ENCODE measurements around the gene SGCG.
A peak's percentile ranks its signal among the peaks of the same experiment; 100 is the strongest.
"Not testable (repeated sequence)": the region's sequence is repeated elsewhere in the genome, so short reads cannot be mapped to it uniquely, and the experiment has no call there.

The SGCG gene

GRCh38 chr13:23231241-23231640 is 50.5 kb downstream of the SGCG start:
- DNase-seq: no peak

GRCh38 chr13:23235994-23236393 is 55.2 kb downstream of the SGCG start:
- DNase-seq: no peak

- DNase-seq: no peak
Observed at GRCh38 chr13:23243066-23243465, 62.3 kb downstream of the SGCG start.

GRCh38 chr13:23248410-23248809 is 67.6 kb downstream of the SGCG start:
- DNase-seq: not testable (repeated sequence)

GRCh38 chr13:23254506-23254905 is 73.7 kb downstream of the SGCG start:
- DNase-seq: no peak

- no peak for DNase-seq
Observed at GRCh38 chr13:23267571-23267970, 86.8 kb downstream of the SGCG start.

- DNase-seq: peak; percentile 47
Observed at GRCh38 chr13:23268441-23268840, 87.7 kb downstream of the SGCG start.

GRCh38 chr13:23271331-23271730 is 90.6 kb downstream of the SGCG start:
- DNase-seq: no peak

GRCh38 chr13:23273498-23273897 is 92.7 kb downstream of the SGCG start:
- no peak for DNase-seq

GRCh38 chr13:23279321-23279720 is 98.5 kb downstream of the SGCG start:
- DNase-seq: no peak

GRCh38 chr13:23288564-23288963 is 107.8 kb downstream of the SGCG start:
- no peak for DNase-seq

- DNase-seq: no peak
Observed at GRCh38 chr13:23288995-23289394, 108.2 kb downstream of the SGCG start.

GRCh38 chr13:23289917-23290357 is 109.2 kb downstream of the SGCG start:
- DNase-seq: no peak

GRCh38 chr13:23292586-23292985 is 111.8 kb downstream of the SGCG start:
- no peak for DNase-seq

- not testable (repeated sequence) for DNase-seq
Observed at GRCh38 chr13:23314837-23315236, 134.1 kb downstream of the SGCG start.

GRCh38 chr13:23319883-23320224 is 139.1 kb downstream of the SGCG start:
- no peak for DNase-seq

- no peak for DNase-seq
Observed at GRCh38 chr13:23320926-23321534, 140.3 kb downstream of the SGCG start.

GRCh38 chr13:23321535-23322241 is 140.9 kb downstream of the SGCG start:
- DNase-seq: peak; percentile 57

- no peak for DNase-seq
Observed at GRCh38 chr13:23322353-23323336, 141.9 kb downstream of the SGCG start.

GRCh38 chr13:23323946-23324709 is 143.3 kb downstream of the SGCG start:
- DNase-seq: no peak

GRCh38 chr13:23325191-23325590 is 144.4 kb downstream of the SGCG start:
- DNase-seq: no peak

- no peak for DNase-seq
Observed at GRCh38 chr13:23330356-23330755, 149.6 kb downstream of the SGCG start.

GRCh38 chr13:23339225-23339624 is 158.4 kb downstream of the SGCG start:
- no peak for DNase-seq
